NT2/D1 (cell line): Measurements from ENCODE around the gene LMAN2.

Source experiments
- SUZ12 ChIP-seq: IDR thresholded peaks from 2 replicates; pipeline ENCODE4 v1.6.1; 2011; ENCODE audit not compliant: insufficient read length, insufficient read depth; ENCODE audit errors: extremely low read depth
- YY1 ChIP-seq: IDR thresholded peaks from 2 replicates; pipeline ENCODE4 v1.6.1; 2011; ENCODE audit not compliant: insufficient read length, insufficient read depth
- ZNF274 ChIP-seq: IDR thresholded peaks from 2 replicates; pipeline ENCODE4 v1.6.1; 2011; ENCODE audit warnings: mild to moderate bottlenecking, low read depth, low read length

- TF ChIP-seq ZNF274 (no peak), SUZ12 (no peak), YY1 (no peak)
Observed at GRCh38 chr5:177344891-177345290, 6.6 kb downstream of the LMAN2 start.
